ENCODE data around the gene DENND2A.
"Not testable (repeated sequence)": the region's sequence is repeated elsewhere in the genome, so short reads cannot be mapped to it uniquely, and the experiment has no call there.

DNA sequence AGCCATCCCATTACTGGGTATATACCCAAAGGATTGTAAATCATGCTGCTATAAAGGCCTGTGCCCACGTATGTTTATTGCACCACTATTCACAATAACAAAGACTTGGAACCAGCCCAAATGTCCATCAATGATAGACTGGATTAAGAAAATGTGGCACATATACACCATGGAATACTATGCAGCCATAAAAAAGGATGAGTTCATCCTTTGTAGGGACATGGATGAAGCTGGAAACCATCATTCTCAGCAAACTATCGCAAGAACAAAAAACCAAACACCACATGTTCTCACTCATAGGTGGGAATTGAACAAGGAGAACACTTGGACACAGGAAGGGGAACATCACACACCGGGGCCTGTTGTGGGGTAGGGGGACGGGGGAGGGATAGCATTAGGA, 111.2 kb downstream of the DENND2A start:
- not testable (repeated sequence) for TF ChIP-seq TAF1 (IDR thresholded peaks at IDR 0.05; ENCODE audit: low read depth, low read length); POLR2AphosphoS5 (IDR thresholded peaks at IDR 0.05; ENCODE audit: low read depth, low read length); POLR2A (IDR thresholded peaks at IDR 0.05; ENCODE audit: low read depth, low read length); PAX5 (IDR thresholded peaks at IDR 0.05; ENCODE audit: insufficient read depth, low read length, severe bottlenecking); SPI1 (IDR thresholded peaks at IDR 0.05; ENCODE audit: low read depth, low read length); POU2F2 (IDR thresholded peaks at IDR 0.05; ENCODE audit: low read depth, low read length)
